Stimulated activated CD4-positive, alpha-beta T cell treated with anti-CD3 and anti-CD28 coated beads, Interleukin-1b, Interleukin-23, amount 100 ng/mL, for 24 hours (primary cell): ENCODE results near the gene SSTR5.

Experiments used
- DNase-seq, 4 experiments: peaks; one replicate each; pipeline ENCODE4 v3.0.0-alpha.2; 2020; ENCODE audit warnings: low read depth in 4 of 4, low spot score in 1 of 4

Gene SSTR5

DNA sequence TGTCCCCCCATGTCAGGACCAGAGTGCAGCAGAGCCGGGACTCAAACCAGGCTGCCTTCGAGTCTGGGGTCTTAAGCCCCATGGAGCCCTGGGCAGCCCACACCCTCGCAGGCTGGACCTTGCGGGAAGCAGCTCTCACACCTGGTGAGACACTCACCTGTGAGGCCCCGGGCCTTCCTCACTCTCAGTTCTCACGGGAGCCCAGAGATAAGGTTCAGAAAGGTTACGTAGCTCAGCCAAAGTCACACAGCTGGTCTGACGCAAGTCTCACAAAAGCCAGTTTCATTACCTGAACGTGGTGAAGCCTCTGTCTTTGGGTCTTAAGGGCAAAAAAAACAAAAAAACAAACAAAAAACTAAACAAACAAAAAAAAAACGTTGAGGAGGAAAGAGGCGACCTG is 32.8 kb upstream of the SSTR5 start:
- DNase-seq, result no peak

DNA sequence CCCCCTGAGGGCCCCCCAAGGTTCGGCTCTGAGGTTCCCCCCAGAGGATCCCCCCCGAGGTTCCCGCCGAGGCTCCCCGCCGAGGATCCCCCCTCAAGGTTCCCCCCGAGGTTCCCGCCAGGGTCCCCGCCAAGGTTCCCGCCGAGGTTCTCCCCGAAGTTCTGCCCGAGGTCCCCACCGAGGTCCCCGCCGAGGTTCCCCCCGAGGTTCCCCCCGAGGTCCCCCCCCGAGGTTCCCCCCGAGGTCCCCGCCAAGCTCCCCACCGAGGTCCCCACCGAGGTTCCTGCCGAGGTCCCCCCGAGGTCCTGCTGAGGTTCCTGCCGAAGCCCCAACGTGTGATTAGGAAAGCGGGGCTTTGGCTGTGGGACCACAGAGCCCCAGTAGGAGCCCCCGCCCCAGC is 32.2 kb upstream of the SSTR5 start:
- DNase-seq, result no peak

DNA sequence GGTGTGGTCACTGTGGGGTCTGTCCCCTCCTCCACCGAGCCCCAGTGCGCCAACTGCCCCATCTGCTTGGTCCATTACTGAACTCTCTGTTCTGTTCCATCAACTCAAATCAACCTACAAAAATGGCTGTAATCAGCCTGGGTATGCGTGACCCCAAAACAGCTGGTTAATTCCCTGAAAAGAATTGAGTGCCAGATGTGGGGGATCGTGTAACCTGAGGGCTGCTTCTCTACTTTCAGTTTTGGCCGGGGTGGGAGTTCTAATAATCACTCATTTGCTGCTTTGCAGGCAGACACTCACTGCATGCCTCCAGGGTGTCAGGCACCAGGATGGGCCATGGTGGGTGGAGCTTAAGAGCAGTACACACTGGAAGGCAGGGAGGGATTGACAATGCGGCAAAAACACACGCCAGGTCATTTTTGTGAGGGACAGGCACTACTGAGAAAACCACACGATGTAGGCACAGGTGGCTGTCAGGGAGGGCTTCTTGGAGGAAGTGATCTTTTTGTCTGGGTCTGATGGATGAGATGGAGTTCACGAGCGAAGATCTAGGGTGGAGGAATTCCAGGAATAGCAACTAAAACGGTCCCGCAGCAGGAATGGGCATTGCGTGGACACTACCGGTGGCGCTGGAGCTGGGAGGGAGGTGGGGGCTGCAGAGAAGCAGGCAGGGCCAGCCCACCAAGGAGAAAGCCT is 30.4 kb upstream of the SSTR5 start:
- DNase-seq, result no peak

DNA sequence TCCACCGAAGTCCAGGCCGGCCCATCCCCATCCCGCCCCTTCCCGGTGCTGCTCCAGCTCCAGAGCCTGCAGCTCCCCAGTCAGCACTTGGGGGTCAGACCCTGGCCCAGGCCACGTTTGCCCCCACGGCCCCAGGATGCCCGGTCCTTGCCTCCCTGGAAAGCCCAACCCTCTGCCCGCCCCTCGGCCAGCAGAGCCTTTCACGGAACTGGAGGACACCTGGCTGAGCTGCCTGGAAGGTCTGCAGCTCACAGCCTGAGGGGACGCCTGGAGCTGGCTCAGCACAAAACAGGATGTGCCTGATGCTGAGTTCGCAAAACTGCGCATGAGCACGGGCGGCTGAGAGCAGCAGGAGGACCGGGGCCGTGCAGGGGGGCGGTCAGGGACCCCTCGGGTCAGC is 29.7 kb upstream of the SSTR5 start:
- no peak for DNase-seq

DNA sequence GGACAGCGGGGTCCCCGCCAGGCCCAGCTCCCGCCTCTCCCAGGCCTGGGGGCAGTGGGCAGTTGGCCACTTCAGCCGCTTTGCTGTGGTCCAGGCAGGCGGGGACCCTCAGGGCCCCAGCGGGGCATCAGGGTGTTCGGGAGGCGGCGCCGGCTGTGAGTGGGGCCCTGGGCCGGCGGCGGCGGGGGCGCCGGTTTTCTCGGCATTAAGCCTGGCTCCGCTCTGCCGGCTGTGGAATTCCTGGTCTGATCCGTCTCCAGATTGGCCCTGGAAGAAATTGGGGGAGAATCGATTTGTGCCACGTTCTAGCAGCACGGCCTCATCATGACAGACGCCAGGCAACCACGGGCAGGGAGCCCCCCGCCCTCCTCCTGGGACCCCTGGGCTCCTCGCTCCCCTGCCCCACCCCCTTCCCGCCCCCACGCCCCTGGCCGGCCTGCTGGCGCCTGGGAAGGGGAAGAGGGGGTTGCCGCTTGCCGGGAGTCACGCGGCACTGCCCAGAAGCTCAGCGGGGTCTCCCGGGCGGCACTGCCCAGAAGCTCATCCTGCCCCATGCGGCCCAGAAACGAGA is 28.6 kb upstream of the SSTR5 start:
- no peak for DNase-seq

DNA sequence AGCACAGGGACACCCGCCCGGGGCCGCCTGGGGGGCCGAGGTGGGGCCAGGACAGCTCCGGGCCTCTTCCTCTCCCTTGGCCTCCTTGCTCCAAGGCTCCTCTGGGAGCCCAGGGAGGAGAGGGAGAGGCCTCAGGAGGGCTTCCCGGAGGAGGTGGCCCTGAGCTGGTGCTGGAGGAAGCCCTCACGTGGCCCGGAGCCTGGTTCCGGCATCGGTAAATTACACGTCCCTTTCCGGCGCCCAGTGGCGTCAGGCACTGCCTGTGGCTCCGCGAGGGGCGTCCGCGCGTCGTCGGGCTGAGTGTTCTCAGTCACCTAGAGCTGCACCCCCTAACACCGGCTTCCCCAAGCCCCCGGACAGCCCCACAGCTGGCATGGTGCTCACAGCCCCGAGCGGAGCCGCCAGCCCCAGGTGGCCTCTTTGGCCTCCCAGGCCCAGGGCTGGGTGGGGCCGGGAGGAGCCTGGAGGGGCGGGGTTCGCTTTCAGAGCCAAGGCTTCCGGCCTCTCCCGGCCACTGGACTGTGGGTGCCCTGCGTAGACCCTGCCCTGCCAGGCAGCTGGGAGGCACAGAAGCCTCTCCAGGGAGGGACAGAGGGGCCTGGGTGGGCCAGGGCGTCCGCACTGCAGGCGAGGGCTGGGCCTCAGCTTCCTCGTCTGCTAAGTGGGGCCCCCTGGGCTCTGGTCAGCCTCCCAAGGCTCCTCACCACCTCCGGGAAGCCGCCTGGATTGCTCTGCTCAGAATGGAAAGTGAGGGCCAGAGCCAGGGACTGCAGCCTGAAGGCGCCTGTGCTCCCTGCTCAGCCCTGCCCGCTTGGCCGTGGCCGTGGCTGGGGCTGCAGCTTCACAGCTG is 27.9 kb upstream of the SSTR5 start:
- no peak for DNase-seq

DNA sequence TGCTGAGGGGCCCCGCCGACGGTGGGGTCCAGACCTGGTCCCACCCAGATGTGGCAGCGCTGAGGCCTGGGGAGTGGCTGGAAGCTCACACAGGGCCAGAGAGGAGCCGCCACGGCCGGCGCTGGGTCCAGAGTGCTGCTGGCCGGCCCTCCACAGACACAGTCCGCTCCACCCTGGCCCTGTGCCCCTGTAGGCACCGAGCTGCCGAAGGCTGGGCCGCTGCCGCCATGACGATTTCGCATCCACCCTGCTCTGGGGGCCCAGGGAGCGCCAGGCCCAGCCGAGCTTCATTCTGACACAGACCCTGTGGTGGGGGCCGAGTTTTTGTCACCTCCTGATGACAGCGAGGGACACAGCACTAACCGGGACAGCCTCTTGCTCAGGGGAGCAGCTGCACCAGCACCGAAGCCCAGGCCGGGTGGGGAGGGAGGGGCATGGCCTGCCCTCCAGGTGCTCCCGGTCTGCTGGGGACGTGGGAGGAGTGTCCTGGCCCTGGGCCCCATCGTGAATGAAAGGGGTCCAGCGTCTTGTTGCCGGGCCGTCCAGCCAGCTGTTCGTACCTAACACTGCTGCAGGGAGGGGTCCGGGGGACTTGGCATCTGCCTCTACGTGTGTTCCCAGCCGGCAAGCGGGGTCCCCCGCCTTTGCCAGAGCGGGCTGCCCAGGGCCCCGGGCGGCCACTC is 27.1 kb upstream of the SSTR5 start:
- no peak for DNase-seq

DNA sequence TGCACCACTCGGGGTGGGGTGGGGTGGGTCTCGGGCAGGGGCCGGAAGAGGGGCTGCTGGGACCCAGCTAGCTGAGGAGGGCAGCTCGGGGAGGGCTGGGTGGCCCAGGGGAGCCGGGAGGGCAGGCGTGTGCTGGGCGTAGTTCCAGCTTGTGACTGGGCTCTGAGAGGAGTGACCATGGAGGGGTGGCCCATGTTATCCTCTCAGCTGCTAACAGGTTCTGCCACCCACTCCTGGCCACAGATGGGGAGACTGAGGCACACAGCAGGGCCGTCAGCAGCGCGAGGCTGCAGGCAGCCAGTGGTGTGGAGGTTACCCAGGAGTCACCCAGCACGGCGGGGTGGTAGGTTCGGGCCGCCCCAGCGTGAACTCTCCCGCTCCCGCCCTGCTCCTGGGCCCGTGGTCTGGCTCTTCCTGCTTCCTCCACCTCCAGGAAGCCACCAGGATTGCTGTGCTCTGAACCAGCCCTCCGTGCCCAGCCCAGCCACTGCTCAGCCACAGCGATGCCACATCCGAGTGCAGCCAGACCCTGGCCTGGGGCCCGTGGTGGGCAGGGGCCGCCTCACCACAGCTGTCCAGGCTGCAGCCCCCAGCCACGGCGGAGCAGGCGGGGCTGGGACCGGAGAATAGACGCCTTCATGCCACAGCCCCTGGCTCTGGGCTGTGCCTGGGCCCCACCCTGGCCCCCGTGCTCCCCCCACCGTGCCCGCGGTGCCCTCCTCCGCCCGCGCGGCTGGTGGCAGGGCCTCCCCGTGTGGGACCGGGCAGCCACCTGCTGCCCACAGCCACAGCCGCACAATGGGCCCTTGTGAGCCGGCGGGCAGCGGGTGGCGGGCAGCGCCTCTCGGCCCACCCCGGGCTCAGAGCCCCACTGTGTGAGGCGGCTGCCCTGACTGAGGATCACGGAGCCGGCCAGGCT is 26.3 kb upstream of the SSTR5 start:
- no peak for DNase-seq

DNA sequence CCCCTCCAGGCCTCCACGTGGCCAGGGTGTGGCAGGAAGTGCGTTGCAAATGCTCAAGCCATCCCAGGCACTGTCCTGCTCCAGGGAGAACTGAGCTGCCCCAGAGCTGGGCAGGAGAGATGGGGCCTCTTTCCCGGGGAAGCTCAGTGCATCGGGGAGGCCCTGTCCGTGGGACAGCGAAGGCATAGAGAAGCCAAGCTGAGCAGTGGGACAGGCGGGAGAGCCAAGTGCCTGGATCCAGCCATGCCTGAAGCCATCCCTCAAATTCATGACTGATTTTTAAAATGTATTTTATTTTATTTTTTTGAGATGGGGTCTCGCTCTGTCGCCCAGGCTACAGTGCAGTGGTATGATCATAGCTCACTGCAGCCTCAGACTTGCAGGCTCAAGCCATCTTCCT is 25.4 kb upstream of the SSTR5 start:
- DNase-seq, result no peak

DNA sequence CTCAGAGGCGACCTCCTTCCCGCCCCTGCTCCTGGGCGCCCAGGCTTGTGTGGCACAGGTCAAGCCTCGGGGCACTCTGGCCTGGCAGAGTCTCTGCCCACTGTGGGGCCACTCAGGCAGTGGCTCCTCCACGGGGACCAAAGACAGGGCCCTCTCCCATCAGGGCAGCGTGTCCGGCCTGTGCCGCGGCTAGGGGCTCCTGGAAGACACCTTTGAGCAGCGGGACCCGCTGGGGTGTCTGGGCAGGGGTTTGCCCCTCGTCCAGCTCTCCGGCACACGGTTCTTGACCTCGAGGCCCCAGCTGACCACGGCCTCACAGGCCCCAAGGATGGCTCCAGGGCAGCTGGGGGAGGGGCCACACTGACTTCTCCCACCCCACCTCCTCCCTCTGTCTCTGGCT is 24.7 kb upstream of the SSTR5 start:
- no peak for DNase-seq

DNA sequence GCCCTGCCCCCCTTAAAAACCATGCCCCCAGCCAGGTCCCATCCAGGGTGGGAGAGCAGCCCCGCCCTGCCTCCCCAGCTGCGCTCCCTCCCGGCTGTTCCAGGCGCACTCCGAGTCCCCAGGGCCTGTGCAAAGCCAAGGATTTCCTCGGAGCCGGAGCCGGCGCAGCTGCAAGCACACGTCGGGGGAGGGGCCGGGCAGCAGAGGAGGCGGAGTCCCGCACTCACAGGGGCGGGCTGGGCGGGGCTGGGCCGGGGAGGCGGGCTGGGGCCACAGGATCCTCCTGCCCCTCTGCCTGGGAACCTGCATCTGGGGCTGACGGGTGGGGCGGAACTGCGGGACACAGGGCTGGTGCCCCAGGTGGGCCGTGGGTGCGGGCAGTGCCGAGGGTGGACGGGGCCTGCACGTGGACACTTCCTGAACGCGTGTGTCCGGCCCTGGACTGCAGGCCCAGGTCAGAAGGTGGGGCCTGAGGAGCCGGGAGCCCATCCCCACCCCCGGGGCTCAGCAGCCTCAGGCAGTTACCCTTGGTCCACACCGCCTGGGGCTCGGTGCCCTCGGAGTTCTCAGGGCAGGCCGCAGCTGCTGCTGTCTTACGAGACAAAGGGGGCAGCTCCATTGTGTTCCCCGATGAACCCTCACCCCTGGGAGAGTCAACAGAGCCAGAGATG is 24.0 kb upstream of the SSTR5 start:
- peak in 1 of 4 experiments; percentile 13 for DNase-seq

DNA sequence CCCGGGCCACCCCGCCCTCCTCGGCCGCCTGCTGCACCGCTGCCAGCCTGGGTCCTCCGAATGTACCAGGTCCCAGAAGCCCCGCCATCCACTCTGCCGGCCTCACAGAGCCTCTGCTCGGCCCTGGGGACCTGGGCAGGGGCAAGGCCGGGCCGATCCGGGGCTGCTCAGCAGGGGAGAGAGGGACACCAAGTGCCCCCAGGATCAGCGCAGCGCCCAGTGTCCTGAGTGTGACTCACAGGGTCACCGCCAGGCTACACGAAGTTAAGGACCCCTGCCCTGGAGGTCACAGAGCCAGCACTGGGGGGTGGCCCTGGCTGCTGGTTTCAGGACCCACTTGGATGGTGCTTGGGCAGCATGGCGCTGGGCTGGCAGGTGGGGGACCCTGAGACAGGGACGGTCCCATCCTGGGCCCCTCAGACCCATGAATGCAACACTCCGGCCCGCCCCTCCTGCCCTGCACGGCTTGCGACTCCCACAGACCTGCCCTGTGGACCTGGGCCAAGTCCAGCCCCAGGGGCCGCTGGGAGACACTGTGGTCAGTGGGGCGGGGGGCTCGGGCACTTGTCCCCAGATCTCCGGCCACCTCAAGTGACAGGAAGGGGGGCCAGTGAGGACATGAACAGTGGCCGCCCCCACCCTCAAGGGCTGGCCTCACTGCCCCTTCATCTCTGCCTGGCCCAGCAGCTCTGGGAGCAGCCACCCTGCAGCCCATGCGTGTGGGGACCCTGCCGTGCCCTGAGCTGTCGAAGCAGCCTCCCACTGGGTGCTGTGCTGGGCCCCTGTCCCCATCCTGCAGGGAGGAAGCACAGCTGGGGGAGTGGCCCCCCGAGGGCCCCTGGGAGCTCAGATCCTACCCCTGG is 23.2 kb upstream of the SSTR5 start:
- no peak for DNase-seq

DNA sequence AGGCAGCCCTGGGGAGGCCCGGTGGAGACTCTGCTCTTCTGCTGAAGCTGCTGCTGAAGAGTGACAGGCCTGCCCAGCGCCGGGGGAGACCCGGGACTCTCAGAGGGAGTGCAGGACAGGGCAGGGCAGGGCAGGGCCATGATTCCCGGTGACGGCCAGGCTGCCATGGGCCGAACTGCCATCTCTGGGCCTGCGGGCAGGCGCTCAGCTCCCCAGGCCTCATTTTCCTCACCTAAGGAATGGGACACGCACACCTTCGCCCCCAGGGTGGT is 22.6 kb upstream of the SSTR5 start:
- no peak for DNase-seq

DNA sequence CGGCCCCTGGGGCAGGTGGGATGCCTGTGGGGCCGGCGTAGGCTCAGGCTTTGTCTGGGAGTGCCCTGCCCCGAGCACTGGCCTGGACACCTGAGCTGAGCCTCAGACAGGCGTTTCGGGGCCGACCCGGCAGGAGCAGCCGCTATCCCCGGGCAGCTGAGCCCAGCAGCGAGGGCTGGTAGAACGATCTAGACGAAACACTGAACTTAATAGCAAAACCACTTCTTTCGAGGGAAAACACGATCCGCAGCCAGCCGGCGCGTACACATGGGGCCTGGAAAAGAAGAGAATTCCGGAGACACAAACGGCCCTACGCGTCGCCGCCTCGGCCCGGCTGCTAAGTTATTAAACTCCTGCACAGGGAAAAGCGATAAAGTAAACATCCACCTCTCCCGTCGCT is 22.0 kb upstream of the SSTR5 start:
- no peak for DNase-seq

DNA sequence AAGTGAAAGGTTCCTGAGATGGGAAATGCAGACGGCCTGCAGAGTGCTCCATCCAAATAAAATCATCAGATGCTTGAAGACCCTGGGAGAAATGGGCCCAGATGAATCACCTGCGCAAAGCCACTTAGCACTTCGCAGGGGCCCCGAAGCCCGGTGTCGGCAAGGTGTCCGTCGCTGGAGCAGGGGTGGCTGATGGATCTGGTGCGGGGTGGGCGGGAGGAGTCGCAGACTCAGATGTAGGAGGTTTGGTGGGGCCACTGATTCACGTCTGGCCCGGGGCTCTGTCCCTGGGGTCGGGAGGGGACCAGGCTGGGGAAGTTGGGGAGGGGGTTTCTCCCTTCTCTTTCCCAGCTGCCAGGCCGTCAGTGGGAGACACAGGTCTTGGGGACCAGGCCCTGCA is 21.6 kb upstream of the SSTR5 start:
- DNase-seq, result no peak

DNA sequence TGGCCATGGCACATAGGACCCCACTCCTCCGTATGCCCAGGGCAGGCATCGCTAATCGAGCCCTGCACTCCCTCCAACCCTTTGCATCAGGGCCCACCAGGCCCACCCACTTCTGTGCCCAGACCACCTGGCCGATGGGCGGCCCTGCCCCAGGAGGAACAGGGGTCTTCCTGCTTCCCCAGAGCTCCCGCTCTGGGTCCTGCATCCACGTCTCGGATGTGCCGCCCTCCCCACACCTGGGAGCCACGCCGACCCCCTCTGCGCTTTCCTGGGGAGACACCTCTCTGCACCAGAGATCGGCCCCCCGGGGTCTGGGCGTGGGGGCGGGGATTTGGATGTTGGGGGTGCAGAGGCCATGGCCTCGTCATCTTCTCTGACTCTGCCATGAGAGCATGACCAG is 21.1 kb upstream of the SSTR5 start:
- no peak for DNase-seq

DNA sequence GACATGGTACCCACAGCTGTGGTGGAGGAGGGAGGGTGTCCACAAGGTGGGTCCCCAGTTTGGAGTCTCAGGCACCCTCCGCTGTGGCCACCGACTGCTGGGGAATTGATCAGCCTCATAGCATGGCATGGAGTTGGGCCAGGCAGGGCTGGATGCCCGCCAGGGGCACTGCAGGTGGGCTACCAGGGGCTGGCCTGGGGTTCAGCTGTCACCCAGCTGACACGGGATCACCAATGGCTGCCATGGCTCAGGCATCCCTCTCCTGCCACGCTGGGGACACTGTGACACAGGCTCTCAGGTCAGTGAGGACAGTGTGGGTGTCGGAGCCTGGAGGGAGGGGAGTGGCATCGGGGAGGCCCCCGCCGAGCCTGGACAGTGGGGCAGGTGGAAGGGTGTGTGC is 19.8 kb upstream of the SSTR5 start:
- DNase-seq, result no peak

DNA sequence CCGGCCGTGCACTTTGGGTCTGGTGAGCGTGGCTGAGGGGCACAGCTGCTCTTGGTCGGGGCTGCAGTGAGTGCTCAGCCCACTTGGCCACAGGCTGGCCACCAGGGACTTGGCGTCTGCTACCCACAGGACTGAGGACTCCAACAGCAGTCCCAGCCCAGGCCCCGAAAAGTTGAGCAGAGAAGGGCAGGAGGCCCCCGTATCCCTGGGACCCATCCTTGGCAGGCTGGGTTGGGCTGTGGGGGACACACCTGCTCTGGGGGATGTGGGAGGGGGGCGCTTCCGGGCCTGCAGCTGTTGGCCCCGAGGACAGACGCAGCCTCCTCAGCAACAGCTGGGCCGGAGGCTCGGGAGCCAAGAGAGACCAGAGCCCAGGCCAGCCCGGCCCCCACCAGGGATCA is 19.4 kb upstream of the SSTR5 start:
- no peak for DNase-seq

DNA sequence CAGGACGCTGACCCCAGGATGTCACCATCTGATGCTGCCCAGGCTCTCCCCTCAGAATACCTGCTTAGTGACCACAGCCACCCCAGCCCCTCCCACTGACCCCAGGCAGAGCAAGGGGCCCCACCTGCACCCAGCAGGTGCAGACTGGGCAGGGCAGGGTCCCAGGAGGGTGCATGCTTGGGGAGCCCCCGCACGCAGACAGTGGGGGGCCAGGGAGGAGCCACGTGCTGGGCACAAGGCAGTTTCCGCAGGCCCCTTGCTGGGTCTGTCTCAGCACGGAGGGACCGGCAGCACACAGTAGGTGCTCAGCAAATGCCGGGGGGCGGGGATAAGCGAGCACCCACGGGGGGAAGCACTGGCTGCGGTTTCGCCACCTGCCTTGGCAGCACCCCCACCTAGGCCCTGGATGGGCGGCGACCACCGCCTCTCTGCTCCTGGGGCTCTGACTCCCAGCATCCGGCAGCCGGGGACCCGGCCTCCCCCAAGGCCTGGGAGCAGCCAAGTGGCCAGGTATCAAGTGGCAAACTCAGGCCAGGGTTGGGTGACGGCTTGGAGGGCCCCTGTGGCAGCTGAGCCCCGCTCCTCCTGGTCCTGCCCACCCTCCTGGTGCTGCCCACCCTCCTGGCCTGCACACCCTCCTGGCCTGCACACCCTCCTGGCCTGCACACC is 18.7 kb upstream of the SSTR5 start:
- no peak for DNase-seq
